HUDEP-2 (cell line): ENCODE results near the gene VPREB1.
"Not testable (repeated sequence)": the region's sequence is repeated elsewhere in the genome, so short reads cannot be mapped to it uniquely, and the experiment has no call there.

Experiments used
- DNase-seq, 76 experiments: peaks; one replicate each; lab custom pipeline; 2025; ENCODE audit not compliant: unreplicated experiment in 76 of 76; lab: John Stamatoyannopoulos, UW

Gene VPREB1

DNA sequence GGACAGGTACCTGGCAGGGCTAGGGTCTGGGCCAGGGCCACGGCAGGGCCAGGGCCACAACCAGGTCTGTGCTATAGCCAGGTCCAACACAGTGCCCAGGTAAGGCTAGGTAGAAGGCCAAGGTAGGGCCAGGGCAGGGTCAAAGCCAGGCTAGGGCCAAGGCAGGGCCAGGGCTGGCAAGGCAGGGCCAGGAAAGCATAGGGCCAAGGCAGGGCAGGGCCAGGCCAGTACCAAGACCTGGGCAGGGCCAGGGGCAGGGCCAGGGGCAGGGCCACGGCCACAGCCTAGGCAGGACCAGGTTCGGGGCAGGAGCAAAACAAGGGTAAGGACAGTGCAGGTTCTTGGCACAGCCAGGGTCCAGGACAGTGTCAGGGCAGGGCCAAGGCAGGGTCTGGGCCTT lies 48.1 kb downstream of the VPREB1 start:
- DNase-seq, result not testable (repeated sequence)

DNA sequence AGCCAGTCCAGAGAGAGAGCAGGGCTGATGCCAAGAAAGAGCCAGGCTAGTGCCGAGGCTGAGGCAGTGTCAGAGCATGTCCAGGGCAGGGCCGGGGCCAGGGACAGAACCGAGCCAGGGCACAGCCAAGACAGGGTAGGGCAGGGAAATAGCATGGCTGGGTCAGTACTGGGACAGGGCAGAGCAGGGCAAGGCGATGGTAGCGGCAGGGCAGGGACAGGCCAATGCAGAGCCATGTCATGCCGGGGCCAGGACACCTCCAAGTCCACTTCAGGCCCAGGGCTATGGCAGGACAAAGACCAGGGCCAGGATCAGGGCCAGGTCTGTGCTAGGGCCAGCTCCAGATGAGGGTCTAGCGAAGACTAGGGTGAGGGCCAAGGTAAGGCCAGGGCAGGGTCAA lies 48.9 kb downstream of the VPREB1 start:
- not testable (repeated sequence) for DNase-seq

DNA sequence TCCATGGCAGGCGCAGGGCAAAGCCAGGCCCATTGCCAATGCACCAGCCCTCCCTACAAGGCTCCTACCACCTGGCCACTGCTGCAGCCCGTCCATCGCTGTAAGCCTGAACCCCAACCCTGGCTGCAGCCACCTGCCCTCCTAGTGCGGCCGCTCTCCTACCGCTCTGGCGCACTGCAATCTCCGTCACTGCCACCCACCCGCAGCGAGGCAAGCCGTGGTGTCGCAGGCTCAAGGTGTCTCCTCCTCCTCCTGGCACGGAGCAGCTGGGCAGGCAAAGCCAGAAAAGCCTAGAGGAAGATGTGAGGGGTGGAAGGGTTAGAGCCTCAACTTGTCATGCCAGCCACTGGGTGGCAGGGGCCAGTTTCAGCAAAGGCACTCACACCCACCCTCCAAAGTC lies 50.1 kb downstream of the VPREB1 start:
- not testable (repeated sequence) for DNase-seq
